Measurements from ENCODE around the gene SLC9A9. TPM values are rescaled to one million over a fixed set of nuclear protein-coding genes. Genes with fewer than 3 reads are reported as not detected.

The SLC9A9 gene
- total RNA-seq, 2 donors from 2014 or later = 1.3 to 3.7 TPM

- H3K27ac Mint-ChIP-seq = no peak overlapping the region
- no peak overlapping the region for H3K4me3 ChIP-seq (ENCODE audit: low read length)
- no peaks in the 10 kb centered on the region for H3K27me3 ChIP-seq (ENCODE audit: control insufficient read depth, insufficient read depth, low read length, poor library complexity, severe bottlenecking)
- H3K9me3 Mint-ChIP-seq = no peaks in the 10 kb centered on the region
- peaks cover 26% of the 10 kb centered on the region for H3K27me3 Mint-ChIP-seq (ENCODE audit: insufficient read depth)
- H3K4me1 ChIP-seq (ENCODE audit: control insufficient read depth, insufficient read depth, low read length) = no peaks in the 10 kb centered on the region
- 39 to 50% methylated on average over 2 to 3 of the region's 3 CpGs for WGBS, 2 experiments (ENCODE audit: insufficient coverage in 1 of 2, insufficient read length in 1 of 2)
- DNase-seq = peak; percentile 58
- TF ChIP-seq CTCF (conservative IDR thresholded peaks at IDR 0.05) = no peak
- H3K9ac ChIP-seq (ENCODE audit: extremely low read depth, low read length, poor library complexity, severe bottlenecking) = no peak overlapping the region
- H3K36me3 Mint-ChIP-seq (ENCODE audit: low read depth) = no peaks in the 10 kb centered on the region
- no peak overlapping the region for H3K4me3 Mint-ChIP-seq
- H3K4me1 Mint-ChIP-seq = peaks cover 8% of the 10 kb centered on the region
- H3K27ac ChIP-seq (ENCODE audit: low read depth, low read length) = no peak overlapping the region
- H3K9me3 ChIP-seq (ENCODE audit: control insufficient read depth, low read length) = no peaks in the 10 kb centered on the region
- H3K36me3 ChIP-seq (ENCODE audit: control insufficient read depth, insufficient read depth, low read length) = no peaks in the 10 kb centered on the region
Observed at GRCh38 chr3:143247073-143247472, 601.2 kb downstream of the SLC9A9 start.

GRCh38 chr3:143245692-143246091 is 602.6 kb downstream of the SLC9A9 start:
- H3K27me3 Mint-ChIP-seq (ENCODE audit: insufficient read depth) = peaks cover 26% of the 10 kb centered on the region
- H3K36me3 ChIP-seq (ENCODE audit: control insufficient read depth, insufficient read depth, low read length) = no peaks in the 10 kb centered on the region
- H3K27ac Mint-ChIP-seq = no peak overlapping the region
- peaks cover 8% of the 10 kb centered on the region for H3K4me1 Mint-ChIP-seq
- H3K36me3 Mint-ChIP-seq (ENCODE audit: low read depth) = no peaks in the 10 kb centered on the region
- H3K27ac ChIP-seq (ENCODE audit: low read depth, low read length) = no peak overlapping the region
- H3K9me3 ChIP-seq (ENCODE audit: control insufficient read depth, low read length) = no peaks in the 10 kb centered on the region
- no peak overlapping the region for H3K4me3 Mint-ChIP-seq
- H3K4me3 ChIP-seq (ENCODE audit: low read length) = no peak overlapping the region
- WGBS, 2 experiments (ENCODE audit: insufficient coverage in 1 of 2, insufficient read length in 1 of 2) = 95 to 100% methylated on average over 3 to 4 of the region's 4 CpGs
- no peak overlapping the region for H3K9ac ChIP-seq (ENCODE audit: extremely low read depth, low read length, poor library complexity, severe bottlenecking)
- no peaks in the 10 kb centered on the region for H3K9me3 Mint-ChIP-seq
- no peaks in the 10 kb centered on the region for H3K4me1 ChIP-seq (ENCODE audit: control insufficient read depth, insufficient read depth, low read length)
- no peak for TF ChIP-seq CTCF (conservative IDR thresholded peaks at IDR 0.05)
- H3K27me3 ChIP-seq (ENCODE audit: control insufficient read depth, insufficient read depth, low read length, poor library complexity, severe bottlenecking) = no peaks in the 10 kb centered on the region
- no peak for DNase-seq

GRCh38 chr3:143244516-143245063 is 603.7 kb downstream of the SLC9A9 start:
- H3K27ac ChIP-seq (ENCODE audit: low read depth, low read length) = no peak overlapping the region
- H3K4me1 ChIP-seq (ENCODE audit: control insufficient read depth, insufficient read depth, low read length) = no peaks in the 10 kb centered on the region
- no peak overlapping the region for H3K4me3 Mint-ChIP-seq

More at GRCh38 chr3:143244516-143245063, 603.7 kb downstream of the SLC9A9 start:
- H3K27ac Mint-ChIP-seq = no peak overlapping the region
- H3K4me1 Mint-ChIP-seq = peaks cover 8% of the 10 kb centered on the region
- no peak for TF ChIP-seq CTCF (conservative IDR thresholded peaks at IDR 0.05)
- no peaks in the 10 kb centered on the region for H3K36me3 Mint-ChIP-seq (ENCODE audit: low read depth)
- H3K9ac ChIP-seq (ENCODE audit: extremely low read depth, low read length, poor library complexity, severe bottlenecking) = no peak overlapping the region
- H3K27me3 Mint-ChIP-seq (ENCODE audit: insufficient read depth) = peaks cover 26% of the 10 kb centered on the region
- no peaks in the 10 kb centered on the region for H3K9me3 ChIP-seq (ENCODE audit: control insufficient read depth, low read length)
- no peaks in the 10 kb centered on the region for H3K27me3 ChIP-seq (ENCODE audit: control insufficient read depth, insufficient read depth, low read length, poor library complexity, severe bottlenecking)
- DNase-seq = no peak
- no peak overlapping the region for H3K4me3 ChIP-seq (ENCODE audit: low read length)
- WGBS, 2 experiments (ENCODE audit: insufficient coverage in 1 of 2, insufficient read length in 1 of 2) = 82 to 85% methylated on average over 6 to 9 of the region's 9 CpGs
- no peaks in the 10 kb centered on the region for H3K36me3 ChIP-seq (ENCODE audit: control insufficient read depth, insufficient read depth, low read length)
- no peaks in the 10 kb centered on the region for H3K9me3 Mint-ChIP-seq
